Measurements from ENCODE around the gene SSU72. TPM values are rescaled to one million over a fixed set of nuclear protein-coding genes. Genes with fewer than 3 reads are reported as not detected.

Gene SSU72
- 65.1 and 76.9 TPM in 2 replicates for total RNA-seq

GRCh38 chr1:1574721-1575537 lies at the start of gene SSU72:
Gene SSU72 (minus strand): TSS chr1:1574863. CDS start chr1:1574557, 306 bp downstream.

GRCh38 chr1:1615256-1616044 lies 40.8 kb upstream of the SSU72 start, which contains the start of gene MIB2:
Gene MIB2 (plus strand): TSS chr1:1615500. CDS start chr1:1623453, 7,953 bp downstream.

GRCh38 chr1:1599935-1600860 lies 25.5 kb upstream of the SSU72 start, which contains the start of gene FNDC10:
Gene FNDC10 (minus strand): TSS chr1:1600135. CDS start chr1:1600015, 120 bp downstream.

GRCh38 chr1:1540090-1540817 lies 34.4 kb downstream of the SSU72 start, which contains the start of gene TMEM240:
Gene TMEM240 (minus strand): TSS chr1:1540624. CDS start chr1:1540346, 278 bp downstream.

GRCh38 chr1:1511533-1512285 lies 63.0 kb downstream of the SSU72 start, which contains the start of gene ATAD3A:
Gene ATAD3A (plus strand): TSS chr1:1512162. CDS start chr1:1512269, 107 bp downstream.

Other genes with a start within 250 kb of the SSU72 start
- 0.23 and 0.26 TPM in 2 replicates for gene TAS1R3, start 243.6 kb downstream of the SSU72 start, total RNA-seq
- gene DVL1, start 225.4 kb downstream of the SSU72 start, total RNA-seq, result 85.9 and 151 TPM in 2 replicates
- 247 and 264 TPM in 2 replicates for gene MXRA8, start 216.3 kb downstream of the SSU72 start, total RNA-seq
- 55.5 and 57.1 TPM in 2 replicates for gene AURKAIP1, start 199.7 kb downstream of the SSU72 start, total RNA-seq
- 125 and 214 TPM in 2 replicates for gene CCNL2, start 175.5 kb downstream of the SSU72 start, total RNA-seq
- 66.3 and 70.6 TPM in 2 replicates for gene MRPL20, start 167.6 kb downstream of the SSU72 start, total RNA-seq
- gene ANKRD65, start 153.6 kb downstream of the SSU72 start, total RNA-seq, result 0.17 and 0.39 TPM in 2 replicates
- 8.8 and 9.8 TPM in 2 replicates for gene VWA1, start 139.2 kb downstream of the SSU72 start, total RNA-seq
- 0.40 TPM in 1 of 2 replicates, not detected in the other for gene ATAD3C, start 125.2 kb downstream of the SSU72 start, total RNA-seq
- gene ATAD3B, start 103.1 kb downstream of the SSU72 start, total RNA-seq, result 5.7 and 21.3 TPM in 2 replicates
- 21.6 and 36.7 TPM in 2 replicates for gene ATAD3A, start 62.7 kb downstream of the SSU72 start, total RNA-seq
- 4.0 and 4.6 TPM in 2 replicates for gene TMEM240, start 34.2 kb downstream of the SSU72 start, total RNA-seq
- 3.6 and 8.2 TPM in 2 replicates for gene FNDC10, start 25.3 kb upstream of the SSU72 start, total RNA-seq
- 80.4 and 99.3 TPM in 2 replicates for gene MIB2, start 40.6 kb upstream of the SSU72 start, total RNA-seq
- 3.8 and 8.2 TPM in 2 replicates for gene MMP23B, start 57.3 kb upstream of the SSU72 start, total RNA-seq
- 8.6 and 10.7 TPM in 2 replicates for gene CDK11B, start 84.1 kb upstream of the SSU72 start, total RNA-seq
- 39.8 and 45.2 TPM in 2 replicates for gene SLC35E2B, start 117.9 kb upstream of the SSU72 start, total RNA-seq
- gene CDK11A, start 149.5 kb upstream of the SSU72 start, total RNA-seq, result 5.9 and 11.8 TPM in 2 replicates
- 34.9 and 44.6 TPM in 2 replicates for gene NADK, start 203.6 kb upstream of the SSU72 start, total RNA-seq

All from smooth muscle cell of the pulmonary artery (primary cell).